ENCODE results near the gene GBE1.

- TF ChIP-seq CTCF (IDR thresholded peaks at IDR 0.05) (no peak), POLR2A (IDR thresholded peaks at IDR 0.05) (no peak)
Observed at GRCh38 chr3:81663114-81663513, 98.3 kb downstream of the GBE1 start.

All from adrenal gland (tissue), 5 donors.